CD4-positive, alpha-beta T cell treated with Interleukin-4 for 4 hours (primary cell): ENCODE data around the gene KCTD19.

Experiments used
- DNase-seq: peaks from one replicate; pipeline ENCODE4 v3.0.0-alpha.2; 2020

KCTD19 gene

DNA sequence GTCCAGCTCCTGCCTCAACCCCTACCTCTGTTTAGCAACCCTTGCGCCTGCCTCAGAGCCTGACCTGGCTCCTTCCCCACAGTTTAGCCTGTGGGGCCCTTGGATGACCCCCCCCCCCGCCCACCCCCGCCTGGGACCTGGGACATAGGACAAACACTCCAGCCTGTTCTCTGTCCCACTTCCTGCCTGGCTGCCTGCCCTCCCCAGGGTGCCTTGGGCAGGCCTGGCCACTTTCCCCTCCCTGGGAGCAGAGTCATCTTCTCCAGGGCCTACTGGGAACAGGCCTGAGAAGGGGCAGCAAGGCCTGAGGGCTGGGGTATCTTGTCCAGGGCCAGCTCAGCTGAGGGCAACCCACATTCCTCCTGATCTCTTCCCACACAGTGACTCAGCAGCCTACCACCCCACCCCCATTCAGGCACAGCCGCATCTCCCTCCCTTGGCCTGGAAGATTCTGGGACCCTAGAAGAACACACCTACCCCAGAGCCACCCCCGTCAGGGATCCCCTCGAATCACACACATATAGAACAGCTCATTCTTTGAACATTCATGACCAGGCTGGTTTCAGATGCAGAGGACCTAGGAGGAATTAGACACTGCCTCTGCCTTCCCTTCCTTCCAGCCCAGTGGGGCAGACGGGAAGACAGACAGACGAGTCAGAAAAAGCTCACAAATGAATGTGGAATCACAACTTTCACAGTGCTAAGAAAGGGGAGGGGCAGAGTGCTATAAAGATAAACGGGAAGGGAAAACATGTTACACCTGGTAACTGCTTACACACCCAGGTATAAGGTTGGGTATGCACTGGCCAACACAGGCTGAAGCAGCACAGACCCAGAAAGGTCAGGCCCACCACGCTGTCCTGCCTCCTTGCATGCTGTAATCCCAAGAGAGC, 85.3 kb downstream of the KCTD19 start:
- no peak for DNase-seq

DNA sequence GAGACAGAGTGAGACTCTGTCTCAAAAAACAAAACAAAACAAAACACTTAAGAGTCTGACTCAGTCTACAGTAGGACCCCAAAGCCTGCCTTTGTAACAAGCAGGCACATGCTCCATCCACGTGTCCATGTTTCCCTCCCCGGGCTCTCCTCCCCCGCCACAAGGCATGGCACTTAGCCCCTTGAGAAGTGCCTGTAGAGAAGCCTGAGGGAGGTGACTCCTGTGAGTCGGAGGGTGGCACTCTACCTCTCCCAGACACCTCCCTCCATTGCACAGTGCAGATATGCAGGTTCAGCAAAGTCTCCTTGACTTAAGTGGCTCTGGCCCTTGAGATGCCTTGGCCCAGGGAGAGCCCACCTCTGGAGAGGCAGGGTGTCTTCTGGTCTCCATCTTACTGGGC, 86.0 kb downstream of the KCTD19 start:
- no peak for DNase-seq
